PC-3 (cell line): Measurements from ENCODE around the gene AHDC1.
A peak's percentile ranks its signal among the peaks of the same experiment; 100 is the strongest.

ENCODE experiments used
- CTCF ChIP-seq: fragments of 300-600 bp; sonication (generic); conservative IDR thresholded peaks from 2 replicates; pipeline ENCODE4 v1.5.1; 2017; ENCODE audit warnings: antibody characterized with exemption, low read depth, mild to moderate bottlenecking, low read length
- EZH2 ChIP-seq: fragments of 300-600 bp; sonication (generic); IDR thresholded peaks from one replicate; pipeline ENCODE4 v1.6.1; 2017; ENCODE audit warnings: antibody characterized with exemption, mild to moderate bottlenecking, low read length; ENCODE audit not compliant: unreplicated experiment
- EZH2phosphoT487 ChIP-seq: fragments of 300-600 bp; sonication (generic); IDR thresholded peaks from 2 replicates; pipeline ENCODE4 v1.6.1; 2018; ENCODE audit warnings: mild to moderate bottlenecking, antibody characterized with exemption, low read length, borderline replicate concordance

DNA sequence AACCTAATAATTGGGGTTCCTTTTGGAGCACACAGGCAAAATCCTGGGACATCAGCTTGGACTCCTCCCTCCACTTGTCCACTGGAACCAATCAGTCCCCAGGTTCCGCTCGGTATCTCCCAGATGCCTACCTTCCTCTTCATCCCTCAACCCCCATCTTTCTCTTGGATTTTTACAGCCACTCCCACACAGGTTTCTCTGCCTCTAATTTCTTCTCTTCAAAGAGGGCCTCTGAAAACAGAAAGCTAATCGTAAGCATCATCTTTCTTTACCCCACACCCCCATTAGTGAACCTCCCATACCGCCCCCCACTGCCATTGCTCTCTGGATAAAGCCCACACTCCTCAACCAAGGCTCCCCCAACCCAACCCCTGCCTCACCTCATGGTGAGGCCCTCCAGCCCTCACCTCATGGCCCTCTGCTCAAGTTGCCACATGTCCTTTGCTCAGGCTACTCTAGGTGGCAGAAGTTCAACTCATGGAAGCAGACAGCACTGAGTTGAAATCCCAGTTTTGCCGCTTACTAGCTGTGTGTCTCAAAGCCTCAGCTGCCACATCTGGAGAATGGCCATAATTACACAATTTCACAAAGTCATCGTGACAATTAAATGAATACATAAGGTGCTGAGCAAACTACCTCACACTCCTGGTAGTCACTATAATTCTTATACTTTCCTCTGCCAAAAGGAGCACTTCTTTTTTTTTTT lies 95.8 kb downstream of the AHDC1 start:
- TF ChIP-seq CTCF (peak; percentile 31; the same call in 1 of the 2 replicates), EZH2 (no peak), EZH2phosphoT487 (no peak)
